ENCODE results near the gene KCNQ5.

The KCNQ5 gene

DNA sequence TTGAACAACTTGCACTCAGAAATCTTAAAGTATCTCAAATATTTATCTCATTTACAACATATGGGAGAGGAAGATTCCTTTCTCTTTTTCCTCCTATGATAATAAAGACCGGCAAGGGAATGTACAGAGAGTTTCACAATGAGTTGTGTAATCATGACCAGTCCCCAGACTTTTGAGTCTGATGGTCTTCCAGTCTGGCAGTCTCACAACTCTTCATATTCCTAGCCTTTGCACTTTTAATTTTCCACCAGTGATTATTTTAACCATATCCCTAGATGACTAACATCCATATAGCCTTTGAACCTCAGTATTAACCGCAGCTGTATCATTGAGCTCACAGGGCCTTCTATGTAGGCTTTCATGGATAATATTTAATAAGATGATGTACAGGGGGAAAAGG is 324.9 kb downstream of the KCNQ5 start:
- Histone ChIP-seq H3K9ac (ENCODE audit: low read length) (no peak overlapping the region), H3K79me2 (ENCODE audit: low read length) (no peaks in the 10 kb centered on the region), H3K36me3 (replicated peaks; ENCODE audit: low read depth, low read length) (no peaks in the 10 kb centered on the region), H3K9me3 (ENCODE audit: insufficient read depth, low read length) (no peaks in the 10 kb centered on the region), H3K27ac (ENCODE audit: low read length) (no peak overlapping the region), H2AFZ (ENCODE audit: low read depth, low read length) (no peak overlapping the region), H3K27me3 (ENCODE audit: low read depth, low read length) (no peaks in the 10 kb centered on the region), H3K4me3 (ENCODE audit: low read length) (no peak overlapping the region), H3K4me2 (ENCODE audit: low read length) (no peak overlapping the region), H4K20me1 (ENCODE audit: insufficient read depth, low read length) (no peaks in the 10 kb centered on the region), H3K4me1 (ENCODE audit: low read length) (0 out of 2 replicates have a peak, but pooled peaks cover 3% of the 10 kb centered on the region)
- no peak for TF ChIP-seq EZH2phosphoT487 (IDR thresholded peaks at IDR 0.05; ENCODE audit: low read depth)
- TF ChIP-seq, protein P1, sequence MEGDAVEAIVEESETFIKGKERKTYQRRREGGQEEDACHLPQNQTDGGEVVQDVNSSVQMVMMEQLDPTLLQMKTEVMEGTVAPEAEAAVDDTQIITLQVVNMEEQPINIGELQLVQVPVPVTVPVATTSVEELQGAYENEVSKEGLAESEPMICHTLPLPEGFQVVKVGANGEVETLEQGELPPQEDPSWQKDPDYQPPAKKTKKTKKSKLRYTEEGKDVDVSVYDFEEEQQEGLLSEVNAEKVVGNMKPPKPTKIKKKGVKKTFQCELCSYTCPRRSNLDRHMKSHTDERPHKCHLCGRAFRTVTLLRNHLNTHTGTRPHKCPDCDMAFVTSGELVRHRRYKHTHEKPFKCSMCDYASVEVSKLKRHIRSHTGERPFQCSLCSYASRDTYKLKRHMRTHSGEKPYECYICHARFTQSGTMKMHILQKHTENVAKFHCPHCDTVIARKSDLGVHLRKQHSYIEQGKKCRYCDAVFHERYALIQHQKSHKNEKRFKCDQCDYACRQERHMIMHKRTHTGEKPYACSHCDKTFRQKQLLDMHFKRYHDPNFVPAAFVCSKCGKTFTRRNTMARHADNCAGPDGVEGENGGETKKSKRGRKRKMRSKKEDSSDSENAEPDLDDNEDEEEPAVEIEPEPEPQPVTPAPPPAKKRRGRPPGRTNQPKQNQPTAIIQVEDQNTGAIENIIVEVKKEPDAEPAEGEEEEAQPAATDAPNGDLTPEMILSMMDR (IDR thresholded peaks at IDR 0.05; ENCODE audit: low read depth, low read length): no peak

DNA sequence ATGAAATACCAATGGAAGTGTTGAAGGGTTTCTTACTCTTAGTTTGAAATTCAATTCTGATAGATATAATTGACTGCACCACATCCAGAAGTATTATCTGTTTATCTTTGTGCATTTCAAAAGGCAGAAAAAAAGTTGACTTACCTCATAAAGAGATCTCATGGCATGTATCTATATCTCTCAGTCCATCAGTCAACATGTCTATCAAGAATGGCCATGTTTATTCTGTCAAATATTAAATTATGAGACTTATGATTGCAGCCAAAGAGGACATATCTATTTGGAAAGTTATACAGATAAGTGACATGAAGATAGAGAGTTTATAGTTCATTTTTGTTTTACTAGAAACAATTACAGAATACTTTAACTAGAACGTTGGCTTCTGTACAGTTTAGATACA is 325.7 kb downstream of the KCNQ5 start:
- no peak for TF ChIP-seq EZH2phosphoT487 (IDR thresholded peaks at IDR 0.05; ENCODE audit: low read depth)
- TF ChIP-seq, protein P1 (IDR thresholded peaks at IDR 0.05; ENCODE audit: low read depth, low read length): no peak
- H4K20me1 ChIP-seq (ENCODE audit: insufficient read depth, low read length): no peaks in the 10 kb centered on the region

DNA sequence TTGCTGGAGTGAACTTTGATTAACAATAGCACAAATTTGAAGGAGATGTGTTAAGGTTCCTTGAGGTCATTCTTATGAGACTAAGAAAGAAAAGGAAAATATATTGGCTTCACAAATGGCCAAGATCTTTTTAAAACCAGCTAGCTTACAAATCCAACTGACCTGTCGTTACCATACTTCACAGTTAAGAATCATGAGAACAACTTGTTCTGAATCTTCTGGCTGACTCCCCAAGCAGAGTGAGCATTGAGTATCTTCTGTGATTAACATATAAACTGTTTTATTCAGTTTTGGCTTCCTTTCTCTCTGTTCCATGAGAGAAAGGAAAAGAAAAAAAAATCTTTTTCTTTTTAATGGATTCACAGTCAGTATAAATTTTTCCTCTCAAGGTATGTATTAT is 326.3 kb downstream of the KCNQ5 start:
- Histone ChIP-seq H3K79me2 (ENCODE audit: low read length) (no peaks in the 10 kb centered on the region), H3K4me1 (ENCODE audit: low read length) (0 out of 2 replicates have a peak, but pooled peaks cover 3% of the 10 kb centered on the region), H3K9ac (ENCODE audit: low read length) (no peak overlapping the region), H3K4me2 (ENCODE audit: low read length) (no peak overlapping the region), H3K27me3 (ENCODE audit: low read depth, low read length) (no peaks in the 10 kb centered on the region), H3K9me3 (ENCODE audit: insufficient read depth, low read length) (no peaks in the 10 kb centered on the region), H4K20me1 (ENCODE audit: insufficient read depth, low read length) (no peaks in the 10 kb centered on the region), H3K36me3 (replicated peaks; ENCODE audit: low read depth, low read length) (no peaks in the 10 kb centered on the region), H2AFZ (ENCODE audit: low read depth, low read length) (no peak overlapping the region), H3K4me3 (ENCODE audit: low read length) (no peak overlapping the region), H3K27ac (ENCODE audit: low read length) (no peak overlapping the region)
- TF ChIP-seq, protein P1 (IDR thresholded peaks at IDR 0.05; ENCODE audit: low read depth, low read length): no peak
- TF ChIP-seq EZH2phosphoT487 (IDR thresholded peaks at IDR 0.05; ENCODE audit: low read depth): no peak

More for the DNA sequence above, 325.7 kb downstream of the KCNQ5 start:
- Histone ChIP-seq H3K79me2 (ENCODE audit: low read length) (no peaks in the 10 kb centered on the region), H3K27me3 (ENCODE audit: low read depth, low read length) (no peaks in the 10 kb centered on the region), H3K4me1 (ENCODE audit: low read length) (0 out of 2 replicates have a peak, but pooled peaks cover 3% of the 10 kb centered on the region), H3K9ac (ENCODE audit: low read length) (no peak overlapping the region), H3K4me3 (ENCODE audit: low read length) (no peak overlapping the region), H2AFZ (ENCODE audit: low read depth, low read length) (no peak overlapping the region), H3K9me3 (ENCODE audit: insufficient read depth, low read length) (no peaks in the 10 kb centered on the region), H3K27ac (ENCODE audit: low read length) (no peak overlapping the region), H3K36me3 (replicated peaks; ENCODE audit: low read depth, low read length) (no peaks in the 10 kb centered on the region), H3K4me2 (ENCODE audit: low read length) (no peak overlapping the region)

DNA sequence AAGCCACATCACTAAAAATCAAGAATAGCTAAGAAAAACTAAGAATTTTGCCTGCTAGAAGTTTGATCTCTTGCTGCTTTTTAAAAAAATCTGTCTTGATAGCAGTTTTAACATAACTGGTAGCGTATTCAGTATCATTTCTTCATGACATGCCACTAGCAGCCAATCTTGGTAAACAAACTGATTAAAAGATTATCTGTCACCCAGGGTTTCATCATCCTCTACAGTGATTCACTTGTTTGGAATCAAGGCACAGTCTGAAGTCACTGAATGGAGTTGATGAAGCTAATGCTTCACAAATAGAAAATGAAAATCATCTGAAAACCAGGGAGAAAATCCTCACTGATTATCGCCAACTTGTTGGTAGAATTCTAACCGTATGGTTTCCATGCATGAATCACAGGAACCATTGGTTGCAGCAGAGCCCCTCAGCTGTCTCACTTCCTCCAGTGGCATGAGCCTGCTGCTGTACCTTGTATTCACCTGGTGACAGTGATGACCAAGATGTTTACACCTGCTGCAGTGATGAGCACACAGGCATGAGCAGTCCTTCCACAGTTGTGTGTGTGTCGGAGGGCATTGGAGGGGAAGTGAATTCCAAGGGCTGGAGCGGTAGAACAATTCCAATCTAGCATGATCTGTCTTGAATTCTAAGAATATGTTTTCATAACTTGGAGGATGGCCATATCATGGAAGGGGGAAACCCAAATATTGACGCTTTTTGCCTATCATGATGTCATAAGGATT is 328.4 kb downstream of the KCNQ5 start:
- H3K4me1 ChIP-seq (ENCODE audit: low read length): 0 out of 2 replicates have a peak, but pooled peaks cover 3% of the 10 kb centered on the region
- H3K4me2 ChIP-seq (ENCODE audit: low read length): no peak overlapping the region
- no peaks in the 10 kb centered on the region for H3K27me3 ChIP-seq (ENCODE audit: low read depth, low read length)
- no peaks in the 10 kb centered on the region for H4K20me1 ChIP-seq (ENCODE audit: insufficient read depth, low read length)
- H3K36me3 ChIP-seq (replicated peaks; ENCODE audit: low read depth, low read length): no peaks in the 10 kb centered on the region
- H3K27ac ChIP-seq (ENCODE audit: low read length): no peak overlapping the region
- no peaks in the 10 kb centered on the region for H3K79me2 ChIP-seq (ENCODE audit: low read length)
- H3K9ac ChIP-seq (ENCODE audit: low read length): no peak overlapping the region
- no peak overlapping the region for H2AFZ ChIP-seq (ENCODE audit: low read depth, low read length)
- no peak for TF ChIP-seq EZH2phosphoT487 (IDR thresholded peaks at IDR 0.05; ENCODE audit: low read depth)
- TF ChIP-seq, protein P1 (IDR thresholded peaks at IDR 0.05; ENCODE audit: low read depth, low read length): no peak
- no peak overlapping the region for H3K4me3 ChIP-seq (ENCODE audit: low read length)
- H3K9me3 ChIP-seq (ENCODE audit: insufficient read depth, low read length): no peaks in the 10 kb centered on the region
